SU-DHL-6 (cell line): ENCODE results near the gene LASP1.
"Not testable (repeated sequence)": the region's sequence is repeated elsewhere in the genome, so short reads cannot be mapped to it uniquely, and the experiment has no call there.

Source experiments
- H2AFZ ChIP-seq: fragments of 200-600 bp; sonication (generic); 2 replicates; pipeline ENCODE4 v1.6.1; 2014; ENCODE audit warnings: low read depth, mild to moderate bottlenecking, moderate library complexity, mixed read lengths, antibody characterized with exemption, low read length; ENCODE audit not compliant: severe bottlenecking
- H3F3A ChIP-seq: fragments of 200-600 bp; shearing (Covaris generic); 2 replicates; pipeline ENCODE4 v1.6.0; 2016; ENCODE audit warnings: antibody characterized with exemption, mild to moderate bottlenecking; ENCODE audit not compliant: insufficient read depth
- H3K27ac ChIP-seq: fragments of 200-600 bp; sonication (generic); 2 replicates; pipeline ENCODE4 v1.5.1; 2016; ENCODE audit warnings: low read depth, mild to moderate bottlenecking, low read length, moderate library complexity, mixed read lengths
- H3K27me3 ChIP-seq: fragments of 200-600 bp; sonication (generic), shearing (Covaris generic); 2 replicates; pipeline ENCODE4 v1.6.0; 2014; ENCODE audit warnings: mild to moderate bottlenecking, low read length
- H3K36me3 ChIP-seq: fragments of 200-600 bp; sonication (generic); 2 replicates; pipeline ENCODE4 v1.6.1; 2014; ENCODE audit warnings: mild to moderate bottlenecking, low read length, mixed read lengths
- H3K4me2 ChIP-seq: fragments of 300-600, 200-600 bp; shearing (Covaris generic), sonication (generic); 2 replicates; pipeline ENCODE4 v1.6.0; 2014; ENCODE audit warnings: low read length, low read depth, mild to moderate bottlenecking; ENCODE audit not compliant: poor library complexity, severe bottlenecking
- H3K4me3 ChIP-seq: fragments of 200-600 bp; sonication (generic); 2 replicates; pipeline ENCODE4 v1.5.1; 2014; ENCODE audit warnings: antibody characterized with exemption, low read length, mild to moderate bottlenecking, mixed read lengths; ENCODE audit not compliant: insufficient read depth, poor library complexity, severe bottlenecking
- H3K79me2 ChIP-seq: fragments of 200-600 bp; sonication (generic); 2 replicates; pipeline ENCODE4 v1.6.1; 2014; ENCODE audit warnings: mild to moderate bottlenecking, low read length, moderate library complexity; ENCODE audit not compliant: insufficient read depth
- H3K9ac ChIP-seq: fragments of 200-600 bp; sonication (generic); 2 replicates; pipeline ENCODE4 v1.7.0; 2014; ENCODE audit warnings: mild to moderate bottlenecking, low read length
- H3K9me2 ChIP-seq: fragments of 200-600 bp; sonication (generic); replicated peaks from 2 replicates; pipeline ENCODE4 v1.6.1; 2014; ENCODE audit warnings: low read length; ENCODE audit not compliant: insufficient read depth
- H3K9me3 ChIP-seq: fragments of 200-600 bp; sonication (generic); 2 replicates; pipeline ENCODE4 v1.6.1; 2014; ENCODE audit warnings: low read length, mixed read lengths; ENCODE audit not compliant: insufficient read depth
- H4K20me1 ChIP-seq: fragments of 200-600 bp; sonication (generic); 2 replicates; pipeline ENCODE4 v1.6.1; 2014; ENCODE audit warnings: low read depth, mild to moderate bottlenecking, antibody characterized with exemption, low read length, moderate library complexity, mixed read lengths
- CTCF ChIP-seq: fragments of 200-600 bp; sonication (generic); IDR thresholded peaks from one replicate; pipeline ENCODE4 v1.5.1; 2017; ENCODE audit warnings: antibody characterized with exemption, mild to moderate bottlenecking, low read length, moderate library complexity; ENCODE audit not compliant: insufficient read depth, poor library complexity, severe bottlenecking
- EZH2phosphoT487 ChIP-seq: fragments of 200-600 bp; sonication (generic), shearing (Covaris generic); conservative IDR thresholded peaks from 2 replicates; pipeline ENCODE4 v1.6.1; 2018; ENCODE audit warnings: mild to moderate bottlenecking, antibody characterized with exemption, low read length, moderate library complexity, mixed read lengths

Gene LASP1

DNA sequence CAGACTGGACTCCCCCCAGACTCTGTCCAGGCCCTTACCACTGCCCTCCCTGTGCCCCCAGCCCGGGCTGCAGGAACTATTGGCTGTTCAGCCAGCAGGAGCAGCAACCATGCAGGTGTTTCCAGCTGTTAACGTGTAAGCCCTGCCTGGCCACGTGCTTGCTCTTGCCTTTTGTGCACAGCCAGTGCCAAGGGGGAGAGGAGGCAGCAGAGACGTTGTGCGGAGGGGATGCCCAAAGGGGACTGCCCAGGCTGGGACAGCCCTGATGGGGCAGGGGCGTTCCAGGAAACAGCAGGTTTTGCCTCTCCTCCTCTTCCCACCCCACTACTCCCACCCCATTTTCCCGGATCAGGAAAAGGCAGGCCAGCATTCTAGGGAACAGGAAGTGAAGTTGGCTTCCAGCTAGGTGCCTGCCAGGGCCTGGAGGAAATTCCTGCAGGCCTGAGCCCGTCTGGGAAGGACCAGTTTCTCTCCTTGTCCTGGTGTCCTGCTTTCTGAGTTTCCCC is 38.9 kb downstream of the LASP1 start:
- Histone ChIP-seq H3K9me3 (no peaks in the 10 kb centered on the region), H3K27me3 (no peaks in the 10 kb centered on the region), H3K27ac (no peak overlapping the region), H3F3A (no peaks in the 10 kb centered on the region), H2AFZ (no peak overlapping the region), H3K4me3 (no peak overlapping the region), H3K9me2 (no peaks in the 10 kb centered on the region), H3K36me3 (peaks cover 11% of the 10 kb centered on the region; the same call in 1 of the 2 replicates), H3K4me2 (no peak overlapping the region), H3K9ac (peak overlapping the region; percentile 13; the same call in 1 of the 2 replicates), H3K79me2 (0 out of 2 replicates have a peak, but pooled peaks cover 10% of the 10 kb centered on the region), H4K20me1 (no peaks in the 10 kb centered on the region)
- TF ChIP-seq EZH2phosphoT487 (no peak), CTCF (no peak)

- H3K79me2 ChIP-seq: 0 out of 2 replicates have a peak, but pooled peaks cover 4% of the 10 kb centered on the region
- H3K4me3 ChIP-seq: no peak overlapping the region
- H3K9ac ChIP-seq: no peak overlapping the region
- H3K36me3 ChIP-seq: no peaks in the 10 kb centered on the region
- no peak overlapping the region for H3K4me2 ChIP-seq
- H2AFZ ChIP-seq: no peak overlapping the region
- no peaks in the 10 kb centered on the region for H3K9me3 ChIP-seq
- no peaks in the 10 kb centered on the region for H4K20me1 ChIP-seq
- H3K27ac ChIP-seq: no peak overlapping the region
- no peak for TF ChIP-seq CTCF
- no peak for TF ChIP-seq EZH2phosphoT487
- H3K9me2 ChIP-seq: no peaks in the 10 kb centered on the region
- no peaks in the 10 kb centered on the region for H3K27me3 ChIP-seq
- H3F3A ChIP-seq: no peaks in the 10 kb centered on the region
Observed at GRCh38 chr17:38910325-38910724, 40.5 kb downstream of the LASP1 start.

GRCh38 chr17:38911081-38911730 is 41.3 kb downstream of the LASP1 start:
- no peak for TF ChIP-seq EZH2phosphoT487
- no peak for TF ChIP-seq CTCF
- H3K36me3 ChIP-seq: no peaks in the 10 kb centered on the region
- no peaks in the 10 kb centered on the region for H3K27me3 ChIP-seq

DNA sequence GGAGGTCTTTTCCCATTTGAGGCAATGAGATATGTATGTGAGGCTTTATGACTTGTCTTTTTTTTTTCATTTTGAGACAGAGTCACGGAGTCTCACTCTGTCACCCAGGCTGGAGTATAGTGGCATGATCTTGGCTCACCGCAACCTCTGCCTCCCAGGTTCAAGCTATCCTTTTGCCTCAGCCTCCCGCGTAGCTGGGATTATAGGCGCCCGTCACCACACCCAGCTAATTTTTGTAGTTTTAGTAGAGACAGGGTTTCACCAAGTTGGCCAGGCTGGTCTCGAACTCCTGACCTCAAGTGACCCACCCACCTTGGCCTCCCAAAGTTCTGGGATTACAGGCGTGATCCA is 41.8 kb downstream of the LASP1 start:
- not testable (repeated sequence) for H4K20me1 ChIP-seq, H3K27ac ChIP-seq, H3K36me3 ChIP-seq

More at GRCh38 chr17:38911081-38911730, 41.3 kb downstream of the LASP1 start:
- H3F3A ChIP-seq: no peaks in the 10 kb centered on the region
- H3K9me3 ChIP-seq: no peaks in the 10 kb centered on the region
- H4K20me1 ChIP-seq: no peaks in the 10 kb centered on the region
- no peak overlapping the region for H3K4me2 ChIP-seq
- H3K9ac ChIP-seq: no peak overlapping the region
- no peak overlapping the region for H3K27ac ChIP-seq
- H3K79me2 ChIP-seq: 0 out of 2 replicates have a peak, but pooled peaks cover 4% of the 10 kb centered on the region
- no peak overlapping the region for H2AFZ ChIP-seq
- H3K4me3 ChIP-seq: no peak overlapping the region
- no peaks in the 10 kb centered on the region for H3K9me2 ChIP-seq

More for the DNA sequence above, 41.8 kb downstream of the LASP1 start:
- H3K27me3 ChIP-seq, H3K9me2 ChIP-seq, H3K9me3 ChIP-seq, H3F3A ChIP-seq, H3K4me2 ChIP-seq, H3K9ac ChIP-seq, H3K4me3 ChIP-seq, H2AFZ ChIP-seq, H3K79me2 ChIP-seq: not testable (repeated sequence)
